Fibroblast of lung (primary cell): ENCODE data around the gene TKFC. TPM values are rescaled to one million over a fixed set of nuclear protein-coding genes. Genes with fewer than 3 reads are reported as not detected.

Source experiments
- DNase-seq, 2 donors: peaks; one replicate each; pipeline versions ENCODE4 v3.0.0 to v3.0.0-alpha.2; 2010; ENCODE audit warnings: low read depth in 2 of 2
- H2AFZ ChIP-seq: 2 replicates; pipeline ENCODE4 v1.5.1; 2012; ENCODE audit warnings: low read length, control low read depth, inconsistent platforms
- H3K27ac ChIP-seq: 2 replicates; pipeline ENCODE4 v1.5.1; 2011; ENCODE audit warnings: low read length, control low read depth; ENCODE audit not compliant: insufficient read depth
- H3K27me3 ChIP-seq: 2 replicates; pipeline ENCODE4 v1.5.1; 2011; ENCODE audit warnings: mild to moderate bottlenecking, low read length; ENCODE audit not compliant: control insufficient read depth, insufficient read depth
- H3K36me3 ChIP-seq: 2 replicates; pipeline ENCODE4 v1.5.1; 2011; ENCODE audit warnings: low read length; ENCODE audit not compliant: control insufficient read depth, insufficient read depth
- H3K4me1 ChIP-seq: 2 replicates; pipeline ENCODE4 v1.5.1; 2011; ENCODE audit warnings: low read length; ENCODE audit not compliant: control insufficient read depth, insufficient read depth; ENCODE audit errors: extremely low read depth
- H3K4me2 ChIP-seq: 2 replicates; pipeline ENCODE4 v1.5.1; 2011; ENCODE audit warnings: low read length, control low read depth; ENCODE audit not compliant: insufficient read depth; ENCODE audit errors: extremely low read depth
- H3K4me3 ChIP-seq, 4 experiments: fragments of 200-600 bp in 1 of 4; sonication (generic) in 1 of 4; replicated peaks in 1 of 4; 2 replicates each; pipeline ENCODE4 v1.5.1; 2011 to 2016; ENCODE audit warnings: low read length in 4 of 4, low read depth in 3 of 4, mild to moderate bottlenecking in 3 of 4, control low read depth in 2 of 4, inconsistent platforms in 1 of 4, mixed read lengths in 1 of 4; ENCODE audit not compliant: insufficient read depth in 1 of 4; ENCODE audit errors: control extremely low read depth in 1 of 4
- H3K79me2 ChIP-seq: 2 replicates; pipeline ENCODE4 v1.5.1; 2012; ENCODE audit warnings: mild to moderate bottlenecking, low read length, inconsistent platforms; ENCODE audit not compliant: control insufficient read depth, insufficient read depth
- H3K9ac ChIP-seq: 2 replicates; pipeline ENCODE4 v1.5.1; 2011; ENCODE audit warnings: mild to moderate bottlenecking, low read length, control low read depth; ENCODE audit not compliant: insufficient read depth
- H3K9me3 ChIP-seq: 2 replicates; pipeline ENCODE4 v1.5.1; 2012; ENCODE audit warnings: low read depth, low read length; ENCODE audit not compliant: control insufficient read depth, insufficient read depth
- H4K20me1 ChIP-seq: 2 replicates; pipeline ENCODE4 v1.5.1; 2011; ENCODE audit warnings: low read length; ENCODE audit not compliant: control insufficient read depth, insufficient read depth; ENCODE audit errors: extremely low read depth
- CTCF ChIP-seq, 2 donors: IDR thresholded peaks in 1 of 2; conservative IDR thresholded peaks in 1 of 2; 1 replicate in 1 of 2; 2 replicates in 1 of 2; pipeline ENCODE4 v1.5.1; 2011 to 2012; ENCODE audit warnings: low read length in 2 of 2, control low read depth in 1 of 2, inconsistent platforms in 1 of 2, low read depth in 1 of 2, mild to moderate bottlenecking in 1 of 2
- EZH2 ChIP-seq: IDR thresholded peaks from 2 replicates; pipeline ENCODE4 v1.5.1; 2012; ENCODE audit warnings: low read length, control low read depth, mild to moderate bottlenecking; ENCODE audit errors: missing control alignments
- polyA plus RNA-seq, 2 donors: library from polyadenylated mRNA; depleted of rRNA in 1 of 2; stranded (reverse) in 1 of 2; unstranded in 1 of 2; fragments of >200 nt; gene quantifications; 2 replicates each; pipeline ENCODE4 v1.2.1, GENCODE V29; 2011 to 2012; ENCODE audit warnings: missing spikeins in 1 of 2
- total RNA-seq: library from RNA; depleted of rRNA; stranded (reverse); fragments of >200 nt; gene quantifications from 2 replicates; pipeline ENCODE4 v1.2.1, GENCODE V29; 2014

TKFC gene
- total and polyA plus RNA-seq, 2 donors (not counting 1 experiment from before 2014, with no cell fraction given) = 11.5 to 27.1 TPM

- no peaks in the 10 kb centered on the region for H3K27me3 ChIP-seq
- DNase-seq = no peak
- H4K20me1 ChIP-seq = no peaks in the 10 kb centered on the region
- no peaks in the 10 kb centered on the region for H3K4me1 ChIP-seq
- H3K4me2 ChIP-seq = no peak overlapping the region
- no peak overlapping the region for H3K27ac ChIP-seq
- H2AFZ ChIP-seq = no peak overlapping the region
- H3K79me2 ChIP-seq = no peaks in the 10 kb centered on the region
- H3K9me3 ChIP-seq = no peaks in the 10 kb centered on the region
- H3K4me3 ChIP-seq = no peak overlapping the region
- no peak overlapping the region for H3K9ac ChIP-seq
- TF ChIP-seq EZH2 = no peak
- TF ChIP-seq CTCF (conservative IDR thresholded peaks at IDR 0.05 in 1 of 2, IDR thresholded peaks at IDR 0.05 in 1 of 2; ENCODE audit: low read depth in 1 of 2, low read length in 2 of 2) = no peak
- peaks cover 3% of the 10 kb centered on the region for H3K36me3 ChIP-seq
These were observed 9.3 kb downstream of the TKFC start for GRCh38 chr11:61342207-61342803.

GRCh38 chr11:61343792-61344745 lies 11.0 kb downstream of the TKFC start:
- no peak for DNase-seq
- Histone ChIP-seq H4K20me1 (no peaks in the 10 kb centered on the region), H2AFZ (no peak overlapping the region), H3K4me1 (no peaks in the 10 kb centered on the region), H3K27ac (no peak overlapping the region), H3K4me2 (no peak overlapping the region), H3K9me3 (no peaks in the 10 kb centered on the region), H3K4me3 (no peak overlapping the region), H3K79me2 (no peaks in the 10 kb centered on the region), H3K36me3 (peaks cover 5% of the 10 kb centered on the region), H3K27me3 (no peaks in the 10 kb centered on the region), H3K9ac (no peak overlapping the region)
- TF ChIP-seq CTCF (conservative IDR thresholded peaks at IDR 0.05 in 1 of 2, IDR thresholded peaks at IDR 0.05 in 1 of 2; ENCODE audit: low read depth in 1 of 2, low read length in 2 of 2) = no peak
- no peak for TF ChIP-seq EZH2

- Histone ChIP-seq H3K27ac (no peak overlapping the region), H3K79me2 (no peaks in the 10 kb centered on the region), H3K4me2 (no peak overlapping the region), H3K36me3 (peaks cover 7% of the 10 kb centered on the region), H3K9ac (no peak overlapping the region), H3K4me3 (no peak overlapping the region), H4K20me1 (no peaks in the 10 kb centered on the region), H3K4me1 (no peaks in the 10 kb centered on the region), H3K27me3 (no peaks in the 10 kb centered on the region), H3K9me3 (no peaks in the 10 kb centered on the region), H2AFZ (no peak overlapping the region)
- TF ChIP-seq EZH2 = no peak
- no peak for TF ChIP-seq CTCF (conservative IDR thresholded peaks at IDR 0.05 in 1 of 2, IDR thresholded peaks at IDR 0.05 in 1 of 2; ENCODE audit: low read depth in 1 of 2, low read length in 2 of 2)
- no peak for DNase-seq
These were observed 12.2 kb downstream of the TKFC start for GRCh38 chr11:61345170-61345610.
